OCI-LY3 (cell line): ENCODE data around the gene MAT2B.

Source experiments
- H2AFZ ChIP-seq: fragments of 200-600, 300-600 bp; shearing (Covaris generic); 2 replicates; pipeline ENCODE4 v1.6.0; 2014; ENCODE audit warnings: antibody characterized with exemption, low read depth, low read length
- H3K27ac ChIP-seq: fragments of 200-600, 300-600 bp; sonication (generic); 2 replicates; pipeline ENCODE4 v1.5.1; 2014; ENCODE audit warnings: mild to moderate bottlenecking, low read length, moderate library complexity, mixed read lengths
- H3K27me3 ChIP-seq: fragments of 200-600, 300-600 bp; sonication (generic); 2 replicates; pipeline ENCODE4 v1.6.1; 2014; ENCODE audit warnings: low read depth, low read length, mixed read lengths
- H3K36me3 ChIP-seq: fragments of 200-600, 300-600 bp; sonication (generic); replicated peaks from 2 replicates; pipeline ENCODE3; 2014; ENCODE audit warnings: low read depth, low read length, mixed read lengths
- H3K4me1 ChIP-seq: fragments of 300-600, 200-600 bp; sonication (generic); 2 replicates; pipeline ENCODE4 v1.6.1; 2014; ENCODE audit warnings: low read length, mixed read lengths
- H3K4me2 ChIP-seq: fragments of 200-600, 300-600 bp; sonication (generic); 2 replicates; pipeline ENCODE4 v1.6.1; 2014; ENCODE audit warnings: low read length, mixed read lengths
- H3K4me3 ChIP-seq: fragments of 300-600, 200-600 bp; sonication (generic); 2 replicates; pipeline ENCODE4 v1.5.1; 2014; ENCODE audit warnings: antibody characterized with exemption, mild to moderate bottlenecking, low read length, moderate library complexity
- H3K79me2 ChIP-seq: fragments of 300-600, 200-600 bp; shearing (Covaris generic); 2 replicates; pipeline ENCODE4 v1.6.1; 2014; ENCODE audit warnings: mild to moderate bottlenecking, low read length, mixed read lengths
- H3K9ac ChIP-seq: fragments of 300-600, 200-600 bp; shearing (Covaris generic); 2 replicates; pipeline ENCODE4 v1.6.0; 2014; ENCODE audit warnings: mild to moderate bottlenecking, low read length, moderate library complexity
- H3K9me3 ChIP-seq: fragments of 200-600, 300-600 bp; shearing (Covaris generic); 2 replicates; pipeline ENCODE4 v1.6.1; 2014; ENCODE audit warnings: low read length, mixed read lengths; ENCODE audit not compliant: insufficient read depth
- H4K20me1 ChIP-seq: fragments of 200-600, 300-600 bp; sonication (generic); 2 replicates; pipeline ENCODE4 v1.6.1; 2016; ENCODE audit warnings: low read length, mixed read lengths; ENCODE audit not compliant: insufficient read depth
- CTCF ChIP-seq: fragments of 200-600, 300-600 bp; sonication (generic); IDR thresholded peaks from 2 replicates; pipeline ENCODE4 v1.5.1; 2014; ENCODE audit warnings: antibody characterized with exemption, low read length, low read depth
- EZH2phosphoT487 ChIP-seq: fragments of 200-600 bp; shearing (Covaris generic); IDR thresholded peaks from 2 replicates; pipeline ENCODE4 v1.6.1; 2018; ENCODE audit warnings: antibody characterized with exemption, mixed run types, low read depth

Gene MAT2B

GRCh38 chr5:163504079-163504931 lies 1.1 kb upstream of the MAT2B start:
- peak overlapping the region; percentile 90 for H2AFZ ChIP-seq
- peak overlapping the region; percentile 89 for H3K9ac ChIP-seq
- H3K27ac ChIP-seq: peak overlapping the region; percentile 87
- peaks cover 27% of the 10 kb centered on the region for H3K4me1 ChIP-seq
- H3K9me3 ChIP-seq: no peaks in the 10 kb centered on the region
- H3K79me2 ChIP-seq: peaks cover 44% of the 10 kb centered on the region
- H3K4me3 ChIP-seq: peak overlapping the region; percentile 98
- no peaks in the 10 kb centered on the region for H3K27me3 ChIP-seq
- TF ChIP-seq CTCF: no peak
- TF ChIP-seq EZH2phosphoT487: no peak
- peaks cover 20% of the 10 kb centered on the region for H4K20me1 ChIP-seq
- H3K36me3 ChIP-seq: no peaks in the 10 kb centered on the region
- peak overlapping the region; percentile 92 for H3K4me2 ChIP-seq

GRCh38 chr5:163505049-163505367 lies 411 bp upstream of the MAT2B start:
- TF ChIP-seq CTCF (no peak), EZH2phosphoT487 (no peak)
- peak overlapping the region; percentile 89 for H3K9ac ChIP-seq
- peak overlapping the region; percentile 87 for H3K27ac ChIP-seq
- H3K4me1 ChIP-seq: peaks cover 27% of the 10 kb centered on the region
- peaks cover 26% of the 10 kb centered on the region for H4K20me1 ChIP-seq
- peak overlapping the region; percentile 92 for H3K4me2 ChIP-seq
- H3K27me3 ChIP-seq: no peaks in the 10 kb centered on the region
- no peaks in the 10 kb centered on the region for H3K36me3 ChIP-seq
- peak overlapping the region; percentile 98 for H3K4me3 ChIP-seq
- peak overlapping the region; percentile 79; the same call in 1 of the 2 replicates for H2AFZ ChIP-seq
- no peaks in the 10 kb centered on the region for H3K9me3 ChIP-seq
- peaks cover 51% of the 10 kb centered on the region for H3K79me2 ChIP-seq

- H3K4me2 ChIP-seq: peak overlapping the region; percentile 90
- H3K79me2 ChIP-seq: peaks cover 62% of the 10 kb centered on the region
- no peaks in the 10 kb centered on the region for H3K9me3 ChIP-seq
- peaks cover 31% of the 10 kb centered on the region for H4K20me1 ChIP-seq
- peak overlapping the region; percentile 98 for H3K4me3 ChIP-seq
- H3K27ac ChIP-seq: peak overlapping the region; percentile 87
- H3K27me3 ChIP-seq: no peaks in the 10 kb centered on the region
- peak overlapping the region; percentile 91 for H3K9ac ChIP-seq
- no peaks in the 10 kb centered on the region for H3K36me3 ChIP-seq
- peaks cover 27% of the 10 kb centered on the region for H3K4me1 ChIP-seq
- TF ChIP-seq EZH2phosphoT487: no peak
- TF ChIP-seq CTCF: no peak
- H2AFZ ChIP-seq: no peak overlapping the region
Measured at GRCh38 chr5:163506095-163506457, 657 bp downstream of the MAT2B start.

GRCh38 chr5:163506726-163507125 lies 1.3 kb downstream of the MAT2B start:
- no peak overlapping the region for H2AFZ ChIP-seq
- no peaks in the 10 kb centered on the region for H3K9me3 ChIP-seq
- peaks cover 27% of the 10 kb centered on the region for H3K4me1 ChIP-seq
- peak overlapping the region; percentile 98 for H3K4me3 ChIP-seq
- peak overlapping the region; percentile 90 for H3K4me2 ChIP-seq
- no peaks in the 10 kb centered on the region for H3K27me3 ChIP-seq
- no peak for TF ChIP-seq EZH2phosphoT487
- no peak for TF ChIP-seq CTCF
- peak overlapping the region; percentile 91 for H3K9ac ChIP-seq
- no peaks in the 10 kb centered on the region for H3K36me3 ChIP-seq
- H3K27ac ChIP-seq: no peak overlapping the region; the same call in 1 of the 2 replicates
- peaks cover 67% of the 10 kb centered on the region for H3K79me2 ChIP-seq
- H4K20me1 ChIP-seq: peaks cover 31% of the 10 kb centered on the region
